LoVo (cell line): Measurements from ENCODE around the gene GZMM.

Experiments
- DNase-seq: peaks from one replicate; pipeline ENCODE4 v3.0.0-alpha.2; 2016; ENCODE audit warnings: low spot score

Gene GZMM

GRCh38 chr19:543910-544608, at the start of gene GZMM:
Gene GZMM (plus strand): TSS chr19:544053. CDS start chr19:544072, 19 bp downstream.
- DNase-seq: no peak

DNA sequence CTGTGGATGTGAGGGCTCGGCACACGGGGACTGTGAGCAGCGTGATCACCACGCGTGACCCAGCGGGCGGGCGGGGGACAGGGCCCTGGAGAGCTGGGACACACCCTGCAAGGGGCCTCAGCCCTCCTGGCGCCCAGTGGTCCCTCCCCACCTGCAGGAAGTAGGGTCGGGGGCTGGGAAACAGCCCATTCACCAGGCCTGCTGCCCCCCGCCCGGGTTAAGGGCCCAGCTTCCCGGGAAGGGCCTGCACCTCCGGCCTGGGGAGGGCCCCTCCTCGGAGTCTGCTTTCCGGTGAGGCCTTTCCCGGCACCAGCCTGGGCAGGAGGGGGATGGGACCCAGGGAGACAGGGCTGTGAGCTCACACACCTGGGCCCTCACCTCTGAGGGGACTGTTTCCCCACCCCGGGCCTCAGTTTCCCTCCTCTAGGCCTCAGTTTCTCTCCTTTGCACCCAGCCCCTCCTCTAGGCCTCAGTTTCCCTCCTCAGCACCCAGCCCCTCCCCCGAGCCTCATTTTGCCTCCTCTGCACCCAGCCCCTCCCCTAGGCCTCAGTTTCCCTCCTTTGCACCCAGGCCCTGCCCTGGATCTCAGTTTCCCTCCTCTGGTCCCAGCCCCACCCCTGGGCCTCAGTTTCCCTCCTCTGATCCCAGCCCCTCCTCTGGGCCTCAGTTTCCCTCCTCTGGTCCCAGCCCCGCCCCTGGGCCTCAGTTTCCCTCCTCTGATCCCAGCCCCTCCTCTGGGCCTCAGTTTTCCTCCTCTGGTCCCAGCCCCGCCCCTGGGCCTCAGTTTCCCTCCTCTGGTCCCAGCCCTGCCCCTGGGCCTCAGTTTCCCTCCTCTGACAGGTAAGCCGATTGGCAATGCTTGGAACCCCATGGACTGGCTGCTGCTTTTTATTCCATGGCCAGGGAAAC, 49.4 kb upstream of the GZMM start:
- no peak for DNase-seq

DNA sequence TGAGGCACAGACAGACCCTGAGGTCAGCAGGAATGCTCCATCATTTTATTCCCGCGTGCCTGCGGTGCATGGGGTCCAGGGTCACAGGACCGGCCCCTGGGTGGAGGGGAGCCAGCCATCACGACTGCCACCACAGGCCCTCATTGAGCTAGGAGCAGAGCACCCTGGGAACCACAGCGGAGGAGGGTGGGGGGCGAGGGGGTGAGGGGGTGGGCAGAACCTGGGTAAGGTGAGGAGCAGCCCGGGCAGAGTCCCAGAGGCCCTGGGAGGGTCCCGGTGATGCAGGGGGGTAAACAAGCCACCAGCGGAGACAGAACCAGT, 48.8 kb upstream of the GZMM start:
- DNase-seq: no peak

DNA sequence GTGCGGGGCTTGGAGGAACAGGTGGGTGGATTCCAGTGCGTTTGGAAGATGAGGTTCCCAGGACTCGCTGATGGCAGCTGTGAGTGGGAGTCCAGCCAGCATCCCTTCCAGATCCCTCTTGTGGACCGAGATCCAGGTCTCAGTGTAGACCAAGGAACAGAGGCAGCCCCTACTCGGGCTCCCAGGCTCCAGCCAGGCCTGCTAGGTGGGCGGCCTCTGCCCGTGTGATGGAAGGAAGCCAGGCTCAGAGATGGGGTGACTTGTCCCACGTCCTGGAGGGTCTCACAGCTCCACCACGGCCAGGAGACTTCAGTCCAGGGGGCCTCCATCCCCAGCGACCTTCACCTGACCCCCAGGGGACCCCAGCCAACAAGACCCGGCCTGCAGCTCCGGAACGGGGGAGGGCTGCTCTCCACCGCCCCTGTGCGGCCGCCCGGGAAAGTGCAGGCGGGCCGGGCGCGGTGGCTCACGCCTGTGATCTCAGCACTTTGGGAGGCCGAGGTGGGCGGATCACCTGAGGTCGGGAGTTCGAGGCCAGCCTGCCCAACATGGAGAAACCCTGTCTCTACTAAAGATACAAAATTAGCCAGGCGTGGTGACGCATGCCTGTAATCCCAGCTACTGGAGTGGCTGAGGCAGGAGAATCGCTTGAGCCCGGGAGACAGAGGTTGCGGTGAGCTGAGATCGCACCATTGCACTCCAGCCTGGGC, 48.3 kb upstream of the GZMM start:
- no peak for DNase-seq

- DNase-seq: no peak
Observed at GRCh38 chr19:496112-496665, 47.7 kb upstream of the GZMM start, which contains the start of gene MADCAM1. Gene MADCAM1 (plus strand): TSS chr19:496486. CDS start chr19:496500, 14 bp downstream.

DNA sequence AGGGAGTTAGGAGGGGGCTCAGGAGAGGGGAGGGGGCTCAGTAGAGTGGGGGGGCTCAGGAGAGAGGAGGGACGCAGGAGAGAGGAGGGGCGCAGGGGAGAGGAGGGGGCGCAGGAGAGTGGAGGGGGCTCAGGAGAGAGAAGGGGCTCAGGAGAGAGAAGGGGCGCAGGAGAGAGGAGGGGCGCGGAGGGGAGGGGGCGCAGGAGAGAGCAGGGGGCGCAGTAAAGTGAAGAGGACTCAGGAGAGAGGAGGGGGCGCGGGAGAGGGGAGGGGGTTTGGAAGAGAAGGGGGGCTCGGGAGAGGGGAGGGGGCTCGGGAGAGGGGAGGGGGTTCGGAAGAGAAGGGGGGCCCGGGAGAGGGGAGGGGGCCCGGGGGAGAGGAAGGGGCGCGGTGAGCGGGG, 46.9 kb upstream of the GZMM start:
- DNase-seq: no peak

GRCh38 chr19:497491-497868, 46.4 kb upstream of the GZMM start:
- DNase-seq: no peak

- DNase-seq: no peak
Observed at GRCh38 chr19:497869-498510, 45.9 kb upstream of the GZMM start.

DNA sequence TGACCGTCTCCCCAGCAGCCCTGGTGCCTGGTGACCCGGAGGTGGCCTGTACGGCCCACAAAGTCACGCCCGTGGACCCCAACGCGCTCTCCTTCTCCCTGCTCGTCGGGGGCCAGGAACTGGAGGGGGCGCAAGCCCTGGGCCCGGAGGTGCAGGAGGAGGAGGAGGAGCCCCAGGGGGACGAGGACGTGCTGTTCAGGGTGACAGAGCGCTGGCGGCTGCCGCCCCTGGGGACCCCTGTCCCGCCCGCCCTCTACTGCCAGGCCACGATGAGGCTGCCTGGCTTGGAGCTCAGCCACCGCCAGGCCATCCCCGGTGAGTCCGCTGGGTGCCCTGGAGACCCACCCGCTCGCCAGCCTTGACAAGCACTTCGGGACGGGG, 45.4 kb upstream of the GZMM start:
- DNase-seq: no peak

DNA sequence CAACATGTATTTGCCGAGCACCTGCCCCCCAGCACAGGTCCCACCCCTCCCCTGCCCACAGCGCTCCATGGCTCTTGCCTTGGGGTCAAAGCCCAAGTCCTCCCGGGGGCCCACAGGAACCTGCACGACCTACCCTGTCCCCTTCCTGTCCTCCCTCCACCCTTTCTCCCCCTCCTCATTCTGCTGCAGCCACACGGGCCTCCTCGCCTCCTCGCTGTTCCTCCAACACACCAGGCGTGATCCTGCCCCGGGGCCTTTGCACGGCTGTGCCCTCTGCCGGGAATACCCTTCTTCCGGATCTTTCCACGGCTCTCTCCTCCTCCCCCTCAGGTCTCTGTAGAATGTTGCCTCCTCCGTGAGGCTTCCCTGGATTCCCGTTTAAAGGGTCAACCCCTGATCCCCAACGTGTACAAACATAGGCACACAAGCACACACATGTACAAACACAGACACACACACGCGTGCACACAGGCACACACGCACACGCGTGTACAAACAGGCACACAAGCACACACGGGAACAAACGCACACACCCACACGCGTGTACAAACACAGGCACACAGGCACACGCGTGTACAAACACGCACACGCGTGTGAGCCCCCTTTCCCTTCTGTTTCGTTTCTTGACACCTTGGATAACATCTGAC, 44.8 kb upstream of the GZMM start:
- no peak for DNase-seq

DNA sequence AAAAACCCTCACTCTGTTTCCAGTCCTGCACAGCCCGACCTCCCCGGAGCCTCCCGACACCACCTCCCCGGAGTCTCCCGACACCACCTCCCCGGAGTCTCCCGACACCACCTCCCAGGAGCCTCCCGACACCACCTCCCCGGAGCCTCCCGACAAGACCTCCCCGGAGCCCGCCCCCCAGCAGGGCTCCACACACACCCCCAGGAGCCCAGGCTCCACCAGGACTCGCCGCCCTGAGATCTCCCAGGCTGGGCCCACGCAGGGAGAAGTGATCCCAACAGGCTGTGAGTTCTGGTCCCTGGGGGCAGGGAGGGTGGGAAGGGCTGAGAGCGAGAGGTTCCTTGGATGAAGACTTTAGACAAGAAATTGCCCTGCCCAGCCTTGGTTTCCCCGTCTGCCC, 42.2 kb upstream of the GZMM start:
- DNase-seq: no peak

GRCh38 chr19:504616-505015, 39.2 kb upstream of the GZMM start:
- DNase-seq: no peak

- peak; percentile 95 for DNase-seq
Observed at GRCh38 chr19:506404-507285, 37.2 kb upstream of the GZMM start.

GRCh38 chr19:507286-508203, 36.3 kb upstream of the GZMM start, which contains the start of gene TPGS1:
Gene TPGS1 (plus strand): TSS chr19:507497. CDS start chr19:507507, 10 bp downstream.
- DNase-seq: peak; percentile 99

DNA sequence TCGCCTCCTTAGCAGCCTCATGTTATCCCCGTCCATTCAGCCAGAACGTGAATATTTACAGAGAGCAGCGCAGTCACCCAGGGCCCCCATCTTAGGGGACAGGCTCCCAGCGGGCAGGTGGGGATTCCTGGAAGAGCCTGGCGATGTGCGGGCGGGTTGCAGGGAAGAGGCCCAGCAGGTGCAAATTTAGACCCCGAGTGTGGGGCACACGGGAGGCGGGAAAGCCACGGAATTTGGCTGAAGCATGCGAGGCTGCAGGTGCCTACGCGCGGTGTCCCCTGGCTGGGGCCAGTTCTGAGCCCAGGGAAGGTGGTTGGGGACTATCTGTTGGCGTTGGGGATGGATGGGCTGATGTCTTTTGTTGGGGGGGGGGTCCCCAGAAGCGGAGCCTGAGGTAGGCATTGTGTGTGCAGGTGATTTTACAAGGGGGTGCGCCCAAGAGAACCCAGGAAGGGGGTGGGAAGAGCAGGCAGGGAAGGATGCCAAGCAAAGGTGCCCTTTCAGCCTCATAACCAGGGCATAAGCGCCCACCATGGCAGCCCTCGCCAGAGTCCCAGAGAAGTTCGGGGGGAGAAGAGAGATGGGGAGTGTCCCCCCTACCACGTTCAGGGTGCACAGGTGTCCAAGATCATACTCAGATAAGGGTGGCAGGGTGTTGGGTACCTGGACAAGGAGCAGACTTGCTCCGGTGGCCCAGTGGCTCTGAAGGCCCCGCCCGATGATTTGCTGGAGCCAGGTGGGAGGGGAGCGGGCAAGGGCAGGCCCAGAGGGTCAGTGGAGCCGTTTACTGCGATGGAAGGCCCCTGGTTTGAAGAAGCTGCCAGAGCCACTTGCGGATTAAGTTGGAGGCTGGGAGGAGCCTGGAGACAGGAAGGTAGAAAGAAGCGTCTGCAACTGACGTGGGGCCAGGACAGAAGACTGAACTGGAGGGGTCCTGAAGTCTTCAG, 35.4 kb upstream of the GZMM start:
- DNase-seq: no peak

- DNase-seq: peak; percentile 68
Observed at GRCh38 chr19:510606-511100, 33.2 kb upstream of the GZMM start.

- no peak for DNase-seq
Observed at GRCh38 chr19:511101-511851, 32.6 kb upstream of the GZMM start.
